CD4-positive, alpha-beta T cell treated with Interferon alpha-2 for 1 hour (primary cell): ENCODE measurements around the gene GRIN1.
A peak's percentile ranks its signal among the peaks of the same experiment; 100 is the strongest.

Experiments
- DNase-seq, 2 donors: peaks; one replicate each; pipeline ENCODE4 v3.0.0-alpha.2; 2020 to 2022

Gene GRIN1

GRCh38 chr9:137198051-137198901, 59.3 kb downstream of the GRIN1 start:
- no peak for DNase-seq

- DNase-seq = no peak
Measured at GRCh38 chr9:137198902-137199283, 59.9 kb downstream of the GRIN1 start.

- no peak for DNase-seq
Measured at GRCh38 chr9:137199411-137200121, 60.6 kb downstream of the GRIN1 start.

DNA sequence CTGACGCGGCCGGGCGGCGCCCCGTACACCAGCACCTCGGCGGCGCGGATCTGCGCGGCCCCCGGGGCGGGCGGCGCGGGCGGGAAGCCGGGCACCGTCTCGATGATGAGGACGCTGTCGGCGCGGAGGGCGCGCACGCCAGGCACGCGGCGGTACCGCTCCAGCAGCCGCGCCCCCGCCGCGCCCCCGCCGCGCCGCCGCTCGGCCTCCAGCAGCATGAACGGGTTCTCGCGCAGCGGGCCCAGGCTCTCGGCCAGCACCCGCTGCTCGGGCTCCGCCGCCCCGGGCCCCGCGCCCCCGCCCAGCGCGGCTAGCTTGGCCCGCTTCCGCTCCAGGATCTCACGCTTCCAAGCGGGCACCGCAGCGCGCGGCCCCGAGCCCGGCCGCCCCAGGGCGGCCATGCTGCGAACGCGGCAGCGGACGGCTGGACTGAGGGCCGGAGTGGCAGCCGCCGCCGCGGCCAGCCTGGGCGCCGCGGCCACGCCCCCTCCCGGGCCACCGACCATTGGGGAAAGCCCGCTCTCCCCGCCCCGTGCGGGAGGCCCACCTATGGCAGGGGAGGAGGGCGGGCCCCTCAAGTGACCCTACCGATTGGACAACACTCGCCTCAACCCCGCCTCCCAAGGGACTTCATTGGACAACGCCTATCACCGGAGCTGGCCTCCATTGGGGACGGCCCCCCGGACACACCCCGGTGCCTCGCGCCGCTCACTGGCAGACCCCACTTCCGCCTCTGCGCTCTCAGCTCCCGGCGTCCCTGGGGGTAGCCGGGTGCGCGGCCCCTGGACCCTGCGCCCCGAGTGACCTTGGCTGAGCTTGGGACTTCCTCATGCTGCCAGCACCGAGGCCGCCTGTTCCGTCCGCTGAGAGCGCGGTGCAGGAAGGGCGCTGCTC, 61.6 kb downstream of the GRIN1 start, which contains the start of gene TPRN:
Gene TPRN, minus strand, starts transcription at position 431 of the 894 bp plus-strand sequence. Its CDS starts 30 bp downstream, at position 401.
- peak; percentile 98 to 99 for DNase-seq

GRCh38 chr9:137201205-137201868, 62.4 kb downstream of the GRIN1 start:
- DNase-seq = no peak

DNA sequence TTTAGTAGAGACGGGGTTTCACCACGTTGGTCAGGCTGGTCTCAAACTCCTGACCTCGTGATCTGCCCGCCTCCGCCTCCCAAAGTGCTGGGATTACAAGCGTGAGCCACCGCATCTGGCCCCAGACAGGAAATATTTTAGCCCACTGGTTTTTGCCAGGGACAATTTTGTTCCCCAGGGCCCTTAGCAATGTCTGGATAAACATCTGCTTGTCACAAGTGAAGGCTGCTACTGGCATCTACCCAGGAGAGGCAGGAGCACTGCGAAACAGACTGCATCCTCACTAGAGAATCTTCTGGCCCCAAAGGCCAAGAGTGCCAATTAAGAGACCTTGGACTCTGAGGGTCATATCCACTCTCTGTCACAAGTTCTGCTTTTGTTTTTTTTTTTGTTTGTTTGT, 64.0 kb downstream of the GRIN1 start:
- no peak for DNase-seq

- DNase-seq = no peak
Measured at GRCh38 chr9:137204731-137205125, 65.8 kb downstream of the GRIN1 start.

- peak; percentile 87 to 93 for DNase-seq
Measured at GRCh38 chr9:137205126-137206069, 66.4 kb downstream of the GRIN1 start, which contains the start of the genes NDOR1 and TMEM203. TSS of gene NDOR1 (plus strand) at chr9:137205700. CDS start at chr9:137205778, 78 bp downstream. TSS of gene TMEM203 (minus strand) at chr9:137205648. CDS start at chr9:137205414, 234 bp downstream.

DNA sequence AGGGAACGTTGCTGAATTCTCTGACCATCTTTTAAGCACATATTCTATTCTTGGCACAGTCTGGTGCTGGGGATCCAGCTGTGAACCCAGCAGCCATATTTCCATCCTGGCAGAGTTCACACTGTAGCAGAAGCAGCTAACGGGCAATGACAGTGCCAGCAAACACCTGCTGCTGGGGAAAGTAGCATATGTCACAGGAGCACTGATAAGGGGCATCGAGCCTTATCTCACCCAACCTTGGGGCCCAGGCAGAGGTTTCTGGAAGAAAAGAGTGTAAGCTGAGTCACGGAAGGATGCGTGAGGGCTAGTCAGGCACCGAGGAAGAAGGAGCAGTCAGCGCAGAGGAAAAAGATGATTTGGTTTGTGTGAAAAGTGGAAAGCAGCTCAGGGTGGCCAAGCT, 67.6 kb downstream of the GRIN1 start:
- DNase-seq = no peak

DNA sequence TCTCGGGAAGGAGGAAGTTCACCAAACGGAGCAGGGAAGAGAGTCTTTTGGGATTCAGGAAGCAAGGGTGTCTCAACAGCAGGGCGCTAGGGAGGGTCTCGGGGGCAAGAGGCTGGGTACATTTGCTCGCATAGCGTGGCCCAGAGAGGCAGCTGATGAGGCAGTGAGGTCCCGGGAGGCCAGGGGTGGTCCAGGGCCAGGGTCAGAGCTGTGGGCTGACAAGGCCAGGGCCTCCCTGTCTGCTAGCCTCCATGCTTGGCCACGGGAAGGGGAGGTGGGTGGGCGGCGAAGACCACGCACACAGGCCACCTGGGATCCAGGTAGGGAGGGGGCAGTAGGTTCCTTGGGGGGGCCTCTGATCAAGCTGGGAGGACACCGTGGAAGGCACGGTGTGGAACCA, 72.6 kb downstream of the GRIN1 start:
- DNase-seq = no peak

DNA sequence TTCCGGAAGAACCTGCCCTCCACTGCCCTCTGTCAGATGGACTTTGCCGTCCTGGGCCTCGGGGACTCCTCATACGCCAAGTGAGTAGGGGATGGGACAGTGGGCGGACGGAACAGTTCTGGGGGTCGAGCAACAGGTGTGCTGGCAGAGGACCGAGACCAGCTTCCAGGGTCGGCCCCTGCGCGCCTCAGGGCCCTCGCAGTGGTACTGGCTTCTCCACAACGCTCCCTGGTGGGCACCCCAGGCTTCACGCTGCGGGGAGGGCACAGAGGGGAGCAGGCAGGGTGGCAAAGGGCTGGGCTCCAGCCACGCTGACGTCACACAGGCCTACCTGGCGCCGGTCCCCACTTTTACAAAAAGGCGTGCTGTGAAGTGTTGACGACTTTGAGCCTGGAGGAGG, 73.6 kb downstream of the GRIN1 start:
- no peak for DNase-seq

DNA sequence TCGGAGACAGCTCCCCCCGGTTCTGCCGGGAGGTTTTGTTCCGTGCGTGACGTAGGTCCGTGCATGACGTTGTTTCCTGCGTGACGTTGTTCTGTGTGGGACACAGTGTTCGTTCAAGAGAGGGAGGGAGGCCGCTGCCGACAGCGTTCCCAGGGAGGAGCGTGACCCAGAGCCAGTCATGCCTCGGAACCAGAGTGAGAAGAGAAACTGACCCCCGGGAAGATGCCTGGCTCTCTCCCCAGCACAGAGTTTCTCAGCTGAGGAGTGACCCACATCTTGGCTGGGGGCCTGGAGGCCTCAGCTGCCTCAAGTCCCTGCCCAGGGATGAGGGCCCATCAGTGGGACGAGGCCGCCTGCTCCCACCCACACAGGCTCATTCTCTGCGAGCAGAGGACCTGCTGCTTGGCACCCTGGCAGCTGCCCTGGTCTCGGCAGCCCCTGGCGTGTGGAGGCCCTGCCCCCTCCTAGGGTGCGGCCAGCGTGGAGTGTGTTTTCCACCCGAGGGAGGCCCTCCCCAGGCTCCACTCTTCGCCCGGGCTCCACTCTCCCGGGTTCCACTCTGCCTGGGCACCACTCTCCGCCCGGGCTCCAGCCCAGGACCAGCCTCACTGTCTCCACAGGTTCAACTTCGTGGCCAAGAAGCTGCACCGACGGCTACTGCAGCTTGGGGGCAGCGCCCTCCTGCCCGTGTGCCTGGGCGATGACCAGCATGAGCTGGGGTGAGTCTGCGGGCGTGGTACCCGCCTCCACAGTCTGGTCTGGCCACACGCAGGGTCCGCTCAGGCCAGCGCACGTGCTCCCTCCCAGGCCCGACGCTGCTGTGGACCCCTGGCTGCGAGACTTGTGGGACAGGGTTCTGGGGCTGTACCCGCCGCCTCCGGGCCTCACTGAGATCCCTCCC, 74.5 kb downstream of the GRIN1 start:
- no peak for DNase-seq

DNA sequence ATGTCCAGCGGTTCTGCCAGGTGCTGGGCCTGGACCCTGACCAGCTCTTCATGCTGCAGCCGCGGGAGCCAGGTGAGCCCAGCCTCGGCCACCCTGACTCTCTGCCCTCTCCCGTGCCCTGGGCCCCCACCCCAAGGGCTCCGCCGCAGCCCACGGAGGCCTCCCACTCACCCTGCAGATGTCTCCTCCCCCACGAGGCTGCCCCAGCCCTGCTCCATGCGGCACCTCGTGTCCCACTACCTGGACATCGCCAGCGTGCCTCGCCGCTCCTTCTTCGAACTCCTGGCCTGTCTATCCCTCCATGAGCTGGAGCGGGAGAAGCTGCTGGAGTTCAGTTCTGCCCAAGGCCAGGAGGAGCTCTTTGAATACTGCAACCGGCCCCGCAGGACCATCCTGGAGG, 75.7 kb downstream of the GRIN1 start:
- DNase-seq = no peak

DNA sequence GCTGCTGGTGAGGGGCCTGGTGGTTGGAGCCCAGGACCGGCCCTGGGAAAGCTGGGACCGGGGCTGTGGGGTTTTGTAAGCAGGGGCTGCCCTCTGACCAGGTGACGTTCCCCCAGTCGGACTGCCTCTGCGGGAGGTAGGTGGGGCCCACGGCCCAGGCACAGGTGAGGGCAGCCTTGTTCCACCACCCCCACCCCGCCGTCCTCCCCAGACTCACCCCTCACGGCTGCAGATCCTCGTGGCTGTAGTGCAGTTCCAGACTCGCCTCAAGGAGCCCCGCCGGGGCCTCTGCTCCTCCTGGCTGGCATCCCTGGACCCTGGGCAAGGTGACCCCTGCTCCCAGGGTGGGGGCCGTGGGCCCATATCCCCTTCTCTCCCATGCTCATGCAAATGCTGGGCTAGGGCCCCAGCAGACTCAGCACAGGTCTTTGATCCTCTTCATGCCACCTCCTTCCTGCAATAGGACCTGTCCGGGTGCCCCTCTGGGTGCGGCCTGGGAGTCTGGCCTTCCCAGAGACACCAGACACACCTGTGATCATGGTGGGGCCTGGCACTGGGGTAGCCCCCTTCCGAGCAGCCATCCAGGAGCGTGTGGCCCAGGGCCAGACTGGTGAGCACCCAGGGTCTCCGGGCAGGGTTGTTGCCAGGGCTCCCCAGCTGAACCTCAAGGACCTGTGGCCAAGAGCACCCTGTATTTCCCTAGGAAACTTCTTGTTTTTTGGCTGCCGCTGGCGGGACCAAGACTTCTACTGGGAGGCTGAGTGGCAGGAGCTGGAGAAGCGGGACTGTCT, 76.4 kb downstream of the GRIN1 start:
- DNase-seq = no peak

DNA sequence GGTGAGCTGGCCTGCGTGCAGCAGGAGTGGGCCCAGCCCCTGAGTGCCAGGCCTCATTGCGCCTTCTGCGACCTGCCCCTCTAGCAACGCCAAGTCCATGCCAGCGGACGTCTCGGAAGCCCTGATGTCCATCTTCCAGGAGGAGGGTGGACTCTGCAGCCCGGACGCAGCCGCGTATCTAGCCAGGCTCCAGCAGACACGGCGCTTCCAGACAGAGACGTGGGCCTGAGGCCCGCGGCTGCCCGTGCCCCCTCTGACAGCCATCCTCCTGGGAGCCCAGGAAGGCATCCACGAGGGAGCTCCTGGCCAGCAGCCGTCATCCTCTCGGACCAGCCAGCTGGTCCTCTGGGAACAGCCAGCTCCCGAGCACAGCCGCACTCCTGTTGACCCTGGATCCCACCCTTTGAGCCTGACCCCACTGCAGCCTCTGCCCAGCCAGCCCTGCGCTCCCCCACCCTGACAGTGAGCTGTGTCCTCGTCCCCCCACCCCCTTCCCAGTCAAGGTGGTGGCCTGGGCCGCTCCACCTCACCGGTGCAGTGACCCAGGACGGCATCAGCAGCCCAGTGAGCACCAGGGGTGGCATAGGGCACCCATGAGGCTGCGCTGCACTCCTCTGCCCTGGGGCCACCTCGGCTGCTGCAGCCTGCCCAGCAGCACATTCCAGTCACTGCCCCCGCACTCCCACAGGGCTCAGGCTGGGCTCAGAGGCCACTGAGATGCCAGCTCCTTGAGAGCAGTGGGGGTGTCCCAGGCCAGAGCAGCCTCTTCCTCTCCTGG, 77.4 kb downstream of the GRIN1 start:
- no peak for DNase-seq

DNA sequence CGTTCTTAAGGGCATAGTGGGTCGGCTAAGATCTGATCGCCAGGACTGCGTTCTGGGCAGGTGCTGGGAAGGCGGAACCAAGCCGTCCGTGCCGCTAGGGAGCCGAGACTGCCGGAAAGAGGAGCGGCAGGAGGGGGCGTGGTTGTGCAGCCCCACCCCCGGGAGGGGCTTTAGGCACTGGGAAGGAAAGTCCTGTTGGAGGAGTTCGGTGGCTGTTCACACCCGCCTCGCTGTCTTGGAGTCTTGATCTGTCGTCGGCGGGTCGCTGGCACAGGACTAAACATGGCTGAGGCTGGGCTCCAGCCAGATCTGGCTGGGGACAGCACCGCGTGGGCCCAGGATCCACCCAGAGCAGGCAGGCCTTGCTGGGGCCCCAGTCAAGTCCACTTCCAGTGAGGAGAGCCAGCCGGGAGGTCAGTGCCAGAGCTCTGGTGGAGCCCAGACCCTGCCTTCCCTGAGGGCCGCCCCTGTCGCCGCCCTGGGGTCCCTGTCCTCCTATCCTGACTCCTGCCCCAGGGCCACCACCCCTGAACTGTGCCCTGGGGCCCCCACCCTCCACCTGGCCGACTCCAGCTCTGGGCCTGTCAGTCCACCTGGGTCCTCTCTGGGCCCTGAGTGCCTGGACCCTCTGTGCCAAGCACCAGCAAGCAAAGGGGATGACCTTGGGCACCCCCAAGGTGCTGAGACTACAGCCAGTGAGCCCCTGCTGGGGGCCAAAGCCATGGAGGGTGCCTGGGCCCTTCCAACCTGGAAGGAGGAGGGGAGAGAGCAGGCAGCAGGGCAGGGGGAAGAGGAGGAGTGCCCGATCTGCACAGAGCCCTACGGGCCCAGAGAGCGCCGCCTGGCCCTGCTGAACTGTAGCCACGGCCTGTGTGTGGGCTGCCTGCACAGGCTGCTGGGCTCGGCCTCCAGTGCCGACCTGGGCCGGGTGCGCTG, 78.6 kb downstream of the GRIN1 start:
- DNase-seq = no peak

DNA sequence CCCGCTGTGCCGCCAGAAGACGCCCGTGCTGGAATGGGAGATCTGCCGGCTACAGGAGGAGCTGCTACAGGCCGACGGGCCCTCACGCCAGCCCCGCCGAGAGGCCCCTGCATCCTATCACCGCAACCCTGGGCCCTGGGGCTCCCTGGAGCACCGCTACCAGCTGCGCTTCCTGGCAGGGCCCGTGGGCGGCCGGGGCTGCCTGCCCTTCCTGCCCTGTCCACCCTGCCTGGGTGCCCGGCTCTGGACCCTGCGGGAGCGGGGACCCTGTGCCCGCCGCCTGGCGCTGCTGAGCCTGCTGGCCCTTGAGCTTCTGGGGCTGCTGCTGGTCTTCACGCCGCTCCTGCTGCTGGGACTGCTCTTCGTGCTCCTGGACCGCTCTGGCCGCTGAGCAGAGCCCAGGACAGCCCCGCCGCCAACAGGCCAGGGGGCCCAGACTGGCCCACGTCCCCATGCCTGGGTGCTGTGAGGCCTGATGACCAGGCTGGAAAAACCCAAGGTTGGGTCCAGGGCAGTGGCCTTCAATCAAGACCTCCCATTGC, 79.3 kb downstream of the GRIN1 start:
- no peak for DNase-seq
